GM19238 (cell line): ENCODE results near the gene IQCN.

Experiments
- DNase-seq: peaks from one replicate; pipeline ENCODE4 v3.0.0; 2011; ENCODE audit warnings: low spot score; ENCODE audit not compliant: insufficient read length

Gene IQCN, protein sequence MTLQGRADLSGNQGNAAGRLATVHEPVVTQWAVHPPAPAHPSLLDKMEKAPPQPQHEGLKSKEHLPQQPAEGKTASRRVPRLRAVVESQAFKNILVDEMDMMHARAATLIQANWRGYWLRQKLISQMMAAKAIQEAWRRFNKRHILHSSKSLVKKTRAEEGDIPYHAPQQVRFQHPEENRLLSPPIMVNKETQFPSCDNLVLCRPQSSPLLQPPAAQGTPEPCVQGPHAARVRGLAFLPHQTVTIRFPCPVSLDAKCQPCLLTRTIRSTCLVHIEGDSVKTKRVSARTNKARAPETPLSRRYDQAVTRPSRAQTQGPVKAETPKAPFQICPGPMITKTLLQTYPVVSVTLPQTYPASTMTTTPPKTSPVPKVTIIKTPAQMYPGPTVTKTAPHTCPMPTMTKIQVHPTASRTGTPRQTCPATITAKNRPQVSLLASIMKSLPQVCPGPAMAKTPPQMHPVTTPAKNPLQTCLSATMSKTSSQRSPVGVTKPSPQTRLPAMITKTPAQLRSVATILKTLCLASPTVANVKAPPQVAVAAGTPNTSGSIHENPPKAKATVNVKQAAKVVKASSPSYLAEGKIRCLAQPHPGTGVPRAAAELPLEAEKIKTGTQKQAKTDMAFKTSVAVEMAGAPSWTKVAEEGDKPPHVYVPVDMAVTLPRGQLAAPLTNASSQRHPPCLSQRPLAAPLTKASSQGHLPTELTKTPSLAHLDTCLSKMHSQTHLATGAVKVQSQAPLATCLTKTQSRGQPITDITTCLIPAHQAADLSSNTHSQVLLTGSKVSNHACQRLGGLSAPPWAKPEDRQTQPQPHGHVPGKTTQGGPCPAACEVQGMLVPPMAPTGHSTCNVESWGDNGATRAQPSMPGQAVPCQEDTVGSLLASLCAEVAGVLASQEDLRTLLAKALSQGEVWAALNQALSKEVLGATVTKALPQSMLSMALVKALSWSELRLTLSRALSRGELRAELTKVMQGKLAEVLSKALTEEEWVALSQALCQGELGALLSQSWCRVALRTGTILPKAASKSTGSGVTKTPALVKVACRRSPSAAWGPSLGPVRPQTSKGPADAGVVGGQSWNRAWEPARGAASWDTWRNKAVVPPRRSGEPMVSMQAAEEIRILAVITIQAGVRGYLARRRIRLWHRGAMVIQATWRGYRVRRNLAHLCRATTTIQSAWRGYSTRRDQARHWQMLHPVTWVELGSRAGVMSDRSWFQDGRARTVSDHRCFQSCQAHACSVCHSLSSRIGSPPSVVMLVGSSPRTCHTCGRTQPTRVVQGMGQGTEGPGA (N-terminal part only)

DNA sequence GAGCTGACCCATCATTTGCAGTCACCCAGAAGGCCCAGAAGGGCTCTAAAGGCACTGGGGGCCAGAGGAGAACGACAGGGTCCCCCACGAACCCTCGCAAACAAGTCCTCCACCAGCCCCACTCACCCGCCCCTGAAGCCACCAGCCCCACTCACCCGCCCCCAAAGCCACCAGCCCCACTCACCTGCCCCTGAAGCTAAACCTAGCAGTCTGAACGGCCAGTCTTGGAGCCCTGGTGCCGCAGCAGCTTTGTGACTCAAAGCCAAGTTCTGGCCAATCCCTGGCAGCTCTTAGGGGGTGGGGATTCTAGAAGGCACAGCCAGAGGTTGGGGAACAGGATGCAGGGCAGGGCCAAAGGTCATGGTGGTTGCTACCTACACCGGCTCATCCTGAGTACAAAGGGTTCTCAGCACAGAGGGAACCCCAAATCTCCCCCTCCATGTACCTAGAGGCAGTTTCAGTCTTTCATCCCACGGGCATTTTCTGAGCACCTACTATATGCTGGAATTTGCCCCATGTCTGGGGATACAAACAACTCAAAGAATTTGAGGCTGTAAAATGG lies at the start of gene IQCN:
Gene IQCN, minus strand, starts transcription at position 234 of the 562 bp plus-strand sequence. CDS start 4,974 bp downstream, outside the sequence.
- no peak for DNase-seq

DNA sequence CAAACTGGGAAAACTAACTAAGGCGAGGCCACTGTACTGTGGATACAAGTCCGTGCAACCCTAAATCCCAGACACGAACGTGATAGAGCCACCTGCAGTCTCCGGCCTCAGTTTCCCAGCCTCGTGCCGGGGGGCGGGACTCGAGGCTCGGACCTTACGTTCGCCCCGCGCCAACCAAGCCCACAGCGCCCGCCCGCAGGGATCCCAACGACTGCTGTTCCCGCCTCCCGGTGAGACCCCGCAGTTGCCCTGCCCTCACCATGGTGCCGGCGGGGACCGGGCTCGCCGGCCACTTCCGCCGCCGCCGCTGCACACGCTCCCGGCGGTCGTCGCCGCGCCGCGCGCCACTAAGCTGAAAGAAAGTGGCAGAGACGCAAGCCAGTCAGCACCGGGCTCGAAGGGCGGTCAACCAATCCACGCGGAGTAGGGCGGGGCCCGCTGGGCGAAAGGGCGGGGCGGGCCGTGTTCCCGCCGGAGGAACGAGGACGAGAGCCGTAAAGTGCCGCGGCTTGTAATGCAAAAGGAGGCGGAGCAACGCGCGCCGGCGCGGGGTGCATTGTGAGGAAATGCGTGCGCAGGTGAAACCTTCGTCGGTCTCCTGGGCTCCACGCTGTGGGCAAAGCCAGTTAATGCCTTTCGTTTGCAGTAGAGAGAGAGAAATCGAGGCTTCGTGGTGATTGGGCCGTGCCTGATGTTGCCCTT lies 48.7 kb upstream of the IQCN start, which contains the start of gene LSM4:
Gene LSM4, minus strand, starts transcription at position 318 of the 702 bp plus-strand sequence. Its CDS starts 56 bp downstream, at position 262.
- DNase-seq: peak; percentile 98

DNA sequence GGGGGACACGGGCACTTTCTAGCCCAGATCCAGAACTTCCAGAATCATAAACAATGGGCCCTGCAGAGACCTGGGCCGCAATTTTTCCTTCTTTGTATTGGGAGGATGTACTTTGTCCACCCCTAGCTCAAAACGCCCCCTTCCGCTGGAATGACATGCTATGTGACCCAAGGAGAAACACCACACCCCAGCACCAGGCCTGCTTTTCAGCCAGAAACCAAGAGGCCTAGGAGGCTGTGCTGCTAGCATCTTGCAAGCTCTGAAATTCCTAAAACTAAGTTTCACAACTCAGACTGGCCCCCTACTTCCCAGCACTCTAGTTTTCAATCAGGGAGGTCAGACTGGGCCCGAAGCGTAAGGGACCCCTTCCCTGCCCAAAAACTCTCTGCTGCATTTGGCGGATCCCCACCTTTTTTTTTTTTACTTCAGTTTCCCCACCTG lies 48.1 kb upstream of the IQCN start:
- no peak for DNase-seq

DNA sequence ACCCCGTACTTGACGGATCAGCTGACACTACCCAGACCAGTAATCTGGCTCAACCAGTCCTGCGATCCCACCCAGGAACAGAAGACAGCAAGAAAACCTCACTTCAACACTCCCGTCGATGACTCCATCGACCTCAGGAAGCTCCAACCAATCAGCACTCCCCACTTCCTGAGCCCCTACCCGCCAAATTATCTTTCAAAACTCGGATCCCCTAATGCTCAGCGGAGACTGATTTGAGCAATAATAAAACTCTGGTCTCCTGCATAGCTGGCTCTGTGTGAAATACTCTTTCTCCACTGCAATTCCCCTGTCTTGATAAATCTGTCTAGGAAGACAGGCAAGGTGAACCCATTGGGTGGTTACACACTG lies 47.5 kb upstream of the IQCN start:
- no peak for DNase-seq

DNA sequence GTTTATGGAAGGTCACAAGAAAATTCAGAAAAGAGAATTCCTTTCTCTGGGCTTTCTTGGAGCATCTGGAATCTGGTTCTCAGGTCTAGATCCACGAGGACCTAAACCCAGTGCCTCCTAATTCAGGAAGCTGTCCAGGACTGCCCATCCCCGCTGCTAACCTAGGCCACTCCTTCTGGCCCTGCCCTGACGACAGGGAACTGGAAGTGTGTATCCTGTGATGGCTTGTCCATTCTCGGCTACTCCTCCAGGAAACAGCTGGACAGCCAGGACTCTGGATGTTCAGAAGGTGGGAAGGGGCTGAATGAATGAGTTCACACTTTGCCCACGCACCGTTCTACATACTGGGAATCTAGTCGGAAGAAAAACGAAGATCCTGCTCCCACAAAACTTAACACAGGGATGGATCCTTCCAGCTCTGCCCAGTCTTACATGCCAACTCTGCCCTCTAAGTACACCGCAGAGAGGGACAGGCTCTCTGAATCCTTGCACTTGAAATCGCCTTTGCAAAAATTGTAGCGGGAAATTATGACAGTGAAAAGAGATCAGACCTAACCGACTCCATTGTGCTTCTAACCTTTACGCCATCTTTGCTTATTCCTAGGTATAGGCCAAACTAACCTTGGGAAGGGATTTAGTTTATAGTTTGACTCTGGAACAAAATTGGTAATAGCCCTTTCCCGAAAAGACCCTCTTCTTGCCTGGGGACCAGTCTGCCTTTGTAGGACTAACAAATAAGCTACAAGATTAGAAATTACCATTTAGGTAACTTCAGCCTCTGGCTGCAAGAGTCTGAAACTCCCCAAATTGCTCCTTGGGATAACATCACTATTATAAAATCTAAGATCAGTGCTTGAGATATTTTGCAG lies 46.8 kb upstream of the IQCN start:
- no peak for DNase-seq

DNA sequence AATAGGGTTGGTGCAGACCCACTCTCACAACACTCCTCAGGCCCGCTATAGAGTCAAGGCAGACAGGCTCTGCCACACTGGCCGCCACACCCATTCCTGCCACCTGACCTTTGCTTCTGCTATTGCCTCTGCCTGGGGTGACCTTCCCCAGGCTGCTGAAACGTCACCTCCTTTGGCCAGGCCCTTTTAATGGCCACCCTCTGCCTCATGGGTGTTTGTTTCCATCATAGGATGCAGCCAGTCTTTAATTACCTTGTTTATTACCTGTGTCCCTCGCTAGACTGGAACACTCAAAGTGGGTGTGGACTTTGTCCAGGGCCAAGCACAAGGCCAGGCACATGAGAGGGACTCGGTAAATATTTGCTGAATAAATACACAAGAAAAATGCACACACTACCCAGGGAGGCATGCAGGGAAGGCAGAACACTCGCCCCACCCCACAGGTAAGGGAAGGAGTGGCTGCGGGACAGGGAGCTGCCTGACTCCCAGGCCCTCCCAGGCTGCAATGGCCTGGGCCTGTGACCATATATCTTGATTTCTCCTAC lies 45.4 kb upstream of the IQCN start:
- DNase-seq: no peak

DNA sequence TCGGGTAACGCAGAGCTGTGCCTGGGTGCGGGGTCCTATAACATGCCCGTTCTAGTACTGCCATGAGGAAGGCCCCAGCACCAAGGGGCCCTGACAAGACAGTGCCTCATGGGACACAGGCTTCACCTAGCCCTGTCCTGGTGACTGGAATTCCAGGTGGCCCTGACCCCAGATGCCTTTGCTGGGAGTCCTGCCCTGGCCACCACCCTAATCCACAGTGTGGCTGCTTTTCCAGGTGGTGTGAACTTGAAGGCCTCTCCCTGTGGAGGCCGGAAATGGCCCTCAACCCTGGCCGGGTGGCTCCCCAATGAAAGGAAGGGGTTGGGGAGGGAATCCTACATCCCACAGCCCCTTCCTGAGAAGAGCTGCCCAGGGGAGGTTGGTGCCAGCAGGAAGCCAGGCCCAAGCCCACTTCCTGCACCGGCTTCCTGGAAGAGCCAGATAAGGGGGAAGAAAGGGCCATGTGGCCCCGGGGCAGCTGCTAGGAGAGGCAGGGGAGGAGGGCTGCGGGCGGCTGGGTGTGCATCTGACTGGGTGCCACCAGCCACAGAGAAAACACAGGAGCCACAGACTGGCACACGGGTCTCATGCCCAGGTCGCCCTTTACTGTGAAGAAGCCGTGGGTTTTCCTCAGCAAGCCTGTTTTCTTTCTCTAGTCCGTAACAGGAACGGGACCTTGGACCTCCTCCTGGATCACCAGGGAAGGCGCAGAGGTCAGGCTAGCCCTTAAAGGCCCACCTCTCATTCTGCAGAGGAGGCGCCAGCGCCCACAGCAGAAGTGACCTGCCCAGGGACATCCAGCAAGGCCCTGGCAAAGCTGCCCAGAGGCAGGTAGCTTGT lies 43.9 kb upstream of the IQCN start:
- no peak for DNase-seq

DNA sequence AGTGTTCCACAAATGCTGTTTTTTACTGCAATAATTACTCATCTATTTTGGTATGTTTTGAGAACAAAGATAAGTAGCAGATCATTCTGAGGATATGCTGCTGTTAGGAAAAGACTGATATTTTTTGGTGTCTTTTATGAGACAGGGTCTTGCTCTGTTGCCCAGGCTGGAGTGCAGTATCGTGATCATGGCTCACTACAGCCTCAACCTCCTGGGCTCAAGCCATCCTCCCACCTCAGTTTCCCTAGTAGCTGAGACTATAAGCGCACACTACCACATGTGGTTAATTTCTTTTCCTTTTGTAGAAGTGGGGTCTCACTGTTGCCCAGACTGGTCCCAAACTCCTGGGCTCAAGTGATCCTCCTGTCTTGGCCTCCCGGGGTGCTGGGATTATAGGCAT lies 39.1 kb upstream of the IQCN start:
- no peak for DNase-seq

DNA sequence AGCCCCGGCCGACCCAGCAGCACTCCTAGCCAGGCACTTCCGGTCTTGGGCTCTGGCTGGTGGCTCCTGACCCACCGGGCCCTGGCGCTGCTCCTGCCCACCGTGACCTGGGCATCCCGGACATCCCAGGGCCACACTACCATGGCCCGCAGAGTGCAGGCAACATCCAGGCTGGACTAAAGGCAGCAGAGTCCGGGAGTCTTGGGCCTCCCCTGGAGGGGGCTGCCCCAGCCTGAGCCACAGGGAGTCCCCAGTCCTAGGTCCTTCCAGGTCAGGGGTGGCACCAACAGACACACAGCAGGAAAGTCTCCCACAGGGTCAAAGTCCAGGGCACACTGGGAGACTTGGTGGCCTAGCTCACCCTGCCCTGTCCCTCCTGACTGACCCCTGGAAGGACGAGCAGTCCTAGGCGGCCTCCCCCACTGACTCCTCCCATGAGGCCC lies 37.9 kb upstream of the IQCN start:
- DNase-seq: no peak

DNA sequence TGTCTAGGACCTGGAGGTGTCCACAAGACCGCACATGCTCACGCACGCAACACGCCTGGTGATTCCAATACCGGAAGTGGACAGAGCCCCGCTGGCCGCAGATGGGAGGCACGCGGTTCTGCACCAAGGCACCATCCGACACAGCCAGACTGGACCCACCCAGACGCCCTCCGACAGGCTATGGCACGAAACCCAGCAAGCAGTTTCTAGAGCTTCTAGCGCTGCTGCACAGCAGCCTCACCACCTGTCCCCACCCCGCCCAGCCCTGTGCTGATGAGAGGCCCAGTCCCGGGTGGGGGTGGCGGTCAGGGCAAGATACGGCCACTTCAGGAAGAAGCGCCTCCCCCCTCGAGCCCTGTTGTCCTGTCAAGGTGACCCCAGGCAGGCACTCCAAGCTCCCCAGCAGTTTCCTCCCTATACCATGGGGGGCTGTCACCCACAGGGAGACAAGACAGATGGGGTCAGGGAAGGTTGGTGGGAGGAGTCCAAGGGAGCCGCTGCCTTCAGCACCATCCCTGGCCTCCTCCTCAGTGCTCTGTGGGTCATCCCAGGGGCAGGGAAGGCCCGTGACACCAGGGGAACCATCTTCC lies 37.3 kb upstream of the IQCN start:
- no peak for DNase-seq

DNA sequence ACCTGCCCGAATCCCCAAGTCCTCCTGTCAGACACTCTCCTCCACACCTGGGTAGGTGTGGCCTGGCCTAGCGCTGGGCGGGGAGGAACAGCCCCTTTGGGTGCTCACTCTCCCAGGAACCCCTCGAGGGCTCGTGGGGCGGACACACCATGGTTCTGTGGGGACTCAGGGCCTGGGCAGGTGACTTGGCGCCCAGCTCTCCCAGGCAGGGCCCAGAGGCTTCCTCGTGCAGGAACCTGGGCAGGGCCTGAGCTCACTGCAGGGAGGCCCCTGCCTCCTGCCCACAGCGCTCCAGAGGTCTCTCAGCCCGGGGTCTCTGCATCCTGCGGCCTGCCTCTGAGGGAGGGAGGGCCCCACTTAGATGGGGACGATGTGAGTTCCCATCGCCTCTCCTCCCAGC lies 36.7 kb upstream of the IQCN start:
- DNase-seq: no peak

DNA sequence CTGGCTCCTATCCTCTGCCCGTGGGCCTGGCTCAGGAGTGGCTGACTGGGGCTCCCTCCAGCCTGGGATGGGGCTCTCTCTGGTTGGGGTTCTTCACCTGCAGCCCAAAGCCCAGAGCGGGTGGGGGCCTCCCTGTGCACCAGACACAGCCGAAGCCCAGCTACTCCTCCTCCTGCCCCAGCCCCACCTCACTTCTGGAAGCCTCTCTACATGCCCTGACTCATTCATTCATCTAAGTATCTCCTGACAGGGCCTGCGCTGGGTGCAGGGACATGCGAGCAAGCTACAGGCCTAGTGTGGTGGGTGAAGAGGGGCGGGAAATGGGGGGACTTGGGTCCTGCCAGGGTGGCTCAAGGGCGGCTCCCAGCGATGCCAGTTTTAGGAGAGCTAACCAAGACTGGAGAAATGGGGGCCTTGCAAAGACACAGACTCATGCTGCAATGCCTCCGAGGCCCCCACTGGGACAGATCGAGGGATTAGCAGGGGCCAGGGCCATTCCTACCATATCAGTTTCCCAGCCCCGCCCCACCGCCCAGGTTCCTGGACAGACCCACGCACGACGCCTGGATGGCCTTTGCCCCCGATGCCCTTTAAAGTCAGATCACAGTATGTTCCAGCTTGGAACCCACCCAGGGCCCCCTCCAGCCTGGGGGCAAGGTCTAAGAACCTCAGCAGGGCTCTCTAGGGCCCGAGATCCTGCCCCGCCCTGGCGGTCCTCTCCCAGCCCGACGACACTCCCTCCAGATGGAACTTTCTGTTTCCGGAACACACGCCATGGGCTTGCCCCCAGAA lies 36.1 kb upstream of the IQCN start:
- no peak for DNase-seq

DNA sequence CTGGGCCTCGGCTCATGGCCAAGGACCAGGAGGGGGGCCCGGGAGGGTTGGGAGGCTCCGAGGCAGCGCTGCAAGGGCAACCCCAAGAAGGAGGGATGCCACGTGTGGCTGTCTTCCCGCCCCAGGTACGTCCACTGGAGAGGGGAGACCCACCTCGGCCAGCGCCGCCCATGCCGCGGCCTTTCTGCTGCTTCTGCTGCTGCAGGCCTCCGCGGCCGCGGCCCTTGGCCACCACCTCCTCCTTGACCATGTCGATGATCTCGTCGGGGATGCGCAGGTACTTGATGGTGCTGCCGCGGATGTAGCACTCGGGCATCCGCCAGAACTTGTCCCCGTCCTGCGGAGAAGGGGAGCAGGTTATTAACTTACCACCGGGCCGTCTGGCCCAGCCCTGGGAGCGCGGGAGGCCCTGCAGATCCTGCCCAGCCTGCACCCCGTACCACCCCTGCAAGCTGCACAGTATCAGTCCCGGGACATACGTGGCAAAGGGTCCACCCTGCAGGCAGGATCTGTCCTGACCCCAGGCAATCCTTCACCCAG lies 35.3 kb upstream of the IQCN start:
- no peak for DNase-seq

DNA sequence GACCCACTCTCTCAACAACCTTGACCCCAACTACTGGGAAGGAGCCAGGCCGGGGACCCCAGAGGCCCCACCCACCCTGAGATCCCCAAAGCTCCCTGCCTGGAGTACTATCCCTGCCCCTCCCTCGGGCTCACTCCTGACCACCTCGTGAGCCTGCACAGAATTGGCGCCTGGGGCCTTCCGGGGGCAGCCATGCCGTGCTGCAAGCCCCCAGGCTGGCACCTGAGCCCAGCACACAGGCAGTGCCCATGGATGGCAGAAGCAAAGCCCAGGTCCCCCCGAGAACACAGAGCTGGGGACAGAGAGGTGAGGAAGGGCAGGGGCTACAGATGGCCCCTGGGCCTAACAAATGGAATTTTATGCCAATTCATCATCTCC lies 34.7 kb upstream of the IQCN start:
- DNase-seq: no peak

DNA sequence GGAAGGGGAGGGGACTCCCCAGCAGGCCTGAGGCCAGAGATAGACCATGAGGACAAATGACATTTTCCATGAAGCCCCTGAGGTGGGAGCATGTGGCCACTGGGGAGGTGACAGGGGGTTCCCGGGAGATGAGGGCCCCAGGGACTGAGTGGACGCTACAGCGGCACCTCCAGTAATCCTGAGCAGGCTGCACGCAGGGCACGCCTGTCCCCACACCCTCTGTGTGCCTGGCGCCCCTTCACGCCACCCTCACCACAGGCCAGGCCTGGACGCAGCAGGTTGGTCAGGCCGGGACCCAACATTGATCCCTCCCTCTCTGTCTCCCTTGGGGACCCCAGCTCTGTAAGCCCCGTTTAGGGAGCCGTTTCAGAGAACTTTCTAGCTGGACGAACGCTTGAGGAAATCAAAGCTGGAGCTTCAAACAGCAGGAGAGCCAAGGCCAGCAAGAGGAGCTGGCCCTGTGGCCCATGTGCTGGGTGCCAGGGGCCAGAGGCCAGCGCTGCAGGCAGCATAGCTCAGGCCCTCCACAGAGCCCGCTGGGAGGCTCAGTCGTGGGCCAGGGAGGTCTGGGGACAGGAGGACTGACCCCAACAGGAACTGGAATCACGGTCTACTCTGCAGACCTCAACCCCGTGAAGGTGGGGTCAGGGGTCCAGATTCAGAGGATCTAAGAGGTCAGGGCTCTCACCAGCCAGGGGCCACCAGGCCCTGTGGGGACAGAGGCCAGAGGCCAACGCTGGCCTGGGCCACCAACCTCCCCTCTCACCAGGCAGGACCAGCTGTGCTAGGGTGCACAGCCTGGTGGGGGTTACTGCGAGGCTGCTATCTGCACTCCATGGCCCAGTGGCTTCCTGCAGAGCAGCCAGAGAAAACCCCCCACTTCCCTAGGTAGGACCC lies 34.0 kb upstream of the IQCN start:
- DNase-seq: no peak

DNA sequence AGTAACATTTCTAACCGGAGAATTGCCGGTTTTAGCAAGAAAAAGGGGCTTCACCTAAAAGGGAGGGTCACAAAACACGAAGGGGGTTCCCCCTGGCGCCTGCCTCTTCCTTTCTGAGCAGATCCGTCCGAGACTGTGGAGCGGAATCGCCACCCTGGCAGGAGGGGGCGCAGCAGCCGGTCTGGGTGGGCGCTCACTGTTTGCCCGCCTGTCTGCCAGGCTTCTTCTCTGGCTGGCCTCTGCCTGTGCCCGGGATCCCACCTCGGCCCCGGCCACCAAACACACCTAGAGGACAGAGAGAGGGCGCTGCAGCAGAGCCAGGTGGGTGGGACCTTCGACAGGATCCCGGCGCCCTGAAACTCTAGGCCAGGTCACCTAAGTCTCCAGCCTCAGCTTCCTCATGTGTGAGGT lies 33.0 kb upstream of the IQCN start:
- DNase-seq: no peak
